ENCODE results near the gene LOXL3.

LOXL3 gene

GRCh38 chr2:74502147-74502719 lies 51.5 kb downstream of the LOXL3 start:
- no peak for TF ChIP-seq ZNF561 (tag by site-specific recombination; IDR thresholded peaks at IDR 0.05; ENCODE audit: borderline replicate concordance)
- peak; percentile 55 for TF ChIP-seq ZFHX2 (tag by site-specific recombination; conservative IDR thresholded peaks at IDR 0.05)
- peak; percentile 30; the same call in 1 of the 2 replicates for TF ChIP-seq EGR2 (tag by site-specific recombination; IDR thresholded peaks at IDR 0.05; ENCODE audit: low read depth)
- no peak for TF ChIP-seq SETDB1 (IDR thresholded peaks at IDR 0.05; ENCODE audit: insufficient read length, low read length)
- Histone ChIP-seq H3K4me3 (ENCODE audit: low read depth, low read length) (peak overlapping the region; percentile 36), H3K27ac (ENCODE audit: extremely low read depth, low read depth, low read length) (no peak overlapping the region), H3K36me3 (ENCODE audit: control insufficient read depth in 2 of 2, insufficient read depth in 1 of 2, low read length in 2 of 2) (peaks cover 4 to 20% of the 10 kb centered on the region in 2 experiments; a peak in 2 of 3 replicates), H3K9me3 (ENCODE audit: control insufficient read depth, insufficient read depth, low read depth, low read length) (no peaks in the 10 kb centered on the region), H3K4me1 (ENCODE audit: control insufficient read depth, insufficient read depth, low read length) (no peaks in the 10 kb centered on the region)
- CTCF ChIA-PET: interaction anchor here (1.4 kb wide), 1 partner anchor 10 kb away, joined by 3 read pairs; no protein-coding TSS in a partner anchor
- POLR2A ChIA-PET: interaction anchor here (0.6 to 1.6 kb wide), 3 partner anchors 9 to 86 kb away, joined by 4 to 7 read pairs (median 5); partner anchors contain the start of genes CCDC142 and TTC31

DNA sequence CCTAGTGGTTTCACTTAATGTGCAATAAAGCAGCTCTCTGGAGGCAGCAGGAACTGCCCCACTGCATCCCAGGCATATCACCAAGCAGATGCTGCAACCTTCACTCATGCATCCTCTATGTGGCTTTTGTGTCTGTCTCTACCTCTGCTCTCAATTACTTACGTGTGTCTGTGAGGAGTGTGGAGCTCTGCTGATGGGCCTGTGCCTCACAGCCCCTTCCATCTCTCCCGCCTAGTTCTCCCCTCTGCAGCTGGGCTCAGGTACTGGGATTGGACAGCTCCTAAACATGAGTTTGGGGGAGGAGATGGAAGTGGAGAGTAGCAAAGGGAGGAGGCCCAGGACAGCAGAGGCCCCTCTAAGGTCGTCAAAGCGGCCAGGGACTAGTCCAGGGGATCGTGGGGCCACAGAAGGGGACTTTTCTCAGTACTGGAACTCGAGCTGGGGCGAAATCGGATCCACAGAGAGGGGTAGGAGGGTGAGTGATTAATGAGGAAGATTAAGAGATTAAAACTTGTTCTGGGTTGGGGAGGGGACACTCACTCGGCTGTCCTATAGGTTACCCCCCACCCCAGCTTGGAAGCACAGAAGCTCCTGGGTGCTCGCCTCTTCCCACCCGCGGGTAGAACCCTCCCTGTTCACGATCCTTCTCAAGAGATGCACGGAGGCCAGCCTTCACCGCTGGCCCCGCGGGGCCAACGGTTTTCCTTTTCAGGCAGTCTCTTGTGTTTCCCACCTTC lies 52.2 kb downstream of the LOXL3 start:
- POLR2A ChIA-PET: interaction anchor here (0.6 to 1.6 kb wide), 4 partner anchors 9 to 19 kb away, joined by 3 to 7 read pairs (median 4); partner anchors contain the start of genes CCDC142 and TTC31

More for the DNA sequence above, 52.2 kb downstream of the LOXL3 start:
- Histone ChIP-seq H3K4me3 (ENCODE audit: low read depth, low read length) (no peak overlapping the region), H3K27ac (ENCODE audit: extremely low read depth, low read depth, low read length) (no peak overlapping the region), H3K36me3 (ENCODE audit: control insufficient read depth in 2 of 2, insufficient read depth in 1 of 2, low read length in 2 of 2) (peaks cover 4 to 20% of the 10 kb centered on the region in 2 experiments; a peak in 2 of 3 replicates), H3K9me3 (ENCODE audit: control insufficient read depth, insufficient read depth, low read depth, low read length) (no peaks in the 10 kb centered on the region), H3K4me1 (ENCODE audit: control insufficient read depth, insufficient read depth, low read length) (no peaks in the 10 kb centered on the region)
- CTCF ChIA-PET: interaction anchor here (0.8 to 1.4 kb wide), 2 partner anchors 9 to 85 kb away, joined by 3 to 5 read pairs; no protein-coding TSS in a partner anchor
- no peak for TF ChIP-seq ZNF544 (tag by site-specific recombination; IDR thresholded peaks at IDR 0.05)
- TF ChIP-seq ZBTB17 (tag by site-specific recombination; IDR thresholded peaks at IDR 0.05): peak; percentile 96
- no peak for TF ChIP-seq BCL11A (tag by site-specific recombination; IDR thresholded peaks at IDR 0.05; ENCODE audit: low read depth)
- TF ChIP-seq OVOL3 (tag by site-specific recombination; IDR thresholded peaks at IDR 0.05): no peak
- no peak for TF ChIP-seq KLF9 (tag by site-specific recombination; IDR thresholded peaks at IDR 0.05; ENCODE audit: low read depth)
- TF ChIP-seq GLI2 (tag by site-specific recombination; IDR thresholded peaks at IDR 0.05; ENCODE audit: borderline replicate concordance, low read depth): no peak
- TF ChIP-seq ZBTB44 (tag by site-specific recombination; IDR thresholded peaks at IDR 0.05): peak; percentile 72
- TF ChIP-seq ZFP3 (tag by site-specific recombination; IDR thresholded peaks at IDR 0.05; ENCODE audit: low read depth): no peak
- peak; percentile 87 for TF ChIP-seq REST (tag by site-specific recombination; IDR thresholded peaks at IDR 0.05)
- peak; percentile 67 for TF ChIP-seq ZNF341 (tag by site-specific recombination; IDR thresholded peaks at IDR 0.05; ENCODE audit: low read depth)
